H1 (cell line): ENCODE data around the gene RNU6-8. TPM values are rescaled to one million over a fixed set of nuclear protein-coding genes. Genes with fewer than 3 reads are reported as not detected.

Source experiments
- GABPA ChIP-seq: IDR thresholded peaks from 2 replicates; pipeline ENCODE4 v1.6.1; 2011; ENCODE audit warnings: mild to moderate bottlenecking, low read length, moderate library complexity, borderline replicate concordance; ENCODE audit not compliant: insufficient read depth
- JUND ChIP-seq: IDR thresholded peaks from 2 replicates; pipeline ENCODE4 v1.6.1; 2011; ENCODE audit warnings: mild to moderate bottlenecking, improper control_type of control experiment, low read length
- RAD21 ChIP-seq, 2 experiments: IDR thresholded peaks in 1 of 2; conservative IDR thresholded peaks in 1 of 2; 2 replicates each; pipeline ENCODE4 v1.6.1; 2011; ENCODE audit warnings: low read depth in 2 of 2, low read length in 2 of 2, improper control_type of control experiment in 1 of 2, inconsistent platforms in 1 of 2, mild to moderate bottlenecking in 1 of 2, moderate library complexity in 1 of 2
- SIX5 ChIP-seq: IDR thresholded peaks from 2 replicates; pipeline ENCODE4 v1.6.1; 2011; ENCODE audit warnings: mild to moderate bottlenecking, low read depth, low read length
- SP1 ChIP-seq: IDR thresholded peaks from 2 replicates; pipeline ENCODE4 v1.6.1; 2011; ENCODE audit warnings: low read depth, low read length
- polyA plus RNA-seq, 7 experiments: library from polyadenylated mRNA; depleted of rRNA in 3 of 7; stranded (reverse) in 5 of 7; unstranded in 2 of 7; fragments of >200 nt in 5 of 7; fragments of 200-250 nt in 2 of 7; gene quantifications; 1 replicate in 5 of 7; 2 replicates in 1 of 7; 4 replicates in 1 of 7; pipeline versions ENCODE4 v1.2.1 to v1.2.3, GENCODE V29; 2011 to 2013; ENCODE audit warnings: missing spikeins in 2 of 7, mixed read lengths in 2 of 7
- total RNA-seq: library from RNA; stranded (reverse); fragmentation: NEBNext Ultra II Directional; extraction: Animal tissue kit (Norgen Biotek cat#: 25700); gene quantifications from 2 replicates; pipeline ENCODE4 v1.2.1, GENCODE V29; 2021
- TF ChIP-seq, protein P1 (sequence below): fragments of 300-600 bp; sonication (generic); IDR thresholded peaks from 2 replicates; pipeline ENCODE4 v1.7.1; 2012; ENCODE audit warnings: low read length, moderate library complexity, mild to moderate bottlenecking, inconsistent platforms; ENCODE audit not compliant: insufficient replicate concordance
- TF ChIP-seq, protein P2 (sequence below): IDR thresholded peaks from 2 replicates; pipeline ENCODE4 v1.6.1; 2012; ENCODE audit warnings: inconsistent platforms

RNU6-8 gene
- total and polyA plus RNA-seq, 2 of the 8 experiments (the other 6 are each of a cell fraction or from before 2014, with no cell fraction given), result not detected

DNA sequence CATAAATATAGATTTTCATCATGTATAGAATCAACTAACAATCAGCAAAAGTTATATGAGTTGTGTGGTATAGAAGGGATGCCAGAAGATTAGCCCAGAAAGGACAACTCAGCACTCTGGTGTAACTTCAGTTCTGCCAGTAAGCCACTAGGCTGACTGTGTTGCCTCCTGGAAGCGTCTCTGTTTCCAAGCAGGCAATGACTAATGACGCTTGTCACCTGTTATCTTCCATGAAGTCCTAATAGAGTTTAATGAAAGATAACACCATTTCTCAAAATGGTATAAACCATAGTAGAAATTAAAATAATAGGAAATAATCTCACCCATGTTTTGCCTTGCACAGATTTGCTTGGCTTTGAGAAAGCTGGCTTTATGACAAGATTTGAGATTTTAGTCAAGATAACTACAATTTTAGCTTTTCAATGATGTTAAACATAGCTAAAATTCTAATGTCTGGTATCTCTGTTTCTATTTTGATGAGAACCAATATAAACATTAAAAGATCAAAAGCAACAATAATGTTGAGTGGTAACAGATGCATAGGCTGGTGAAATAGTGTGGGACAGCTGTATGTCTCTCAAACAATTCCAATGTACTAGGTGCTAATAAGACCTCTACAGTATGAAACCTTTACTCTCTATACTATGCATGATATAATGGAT, 10.2 kb downstream of the RNU6-8 start (continued):
- TF ChIP-seq, protein P1, sequence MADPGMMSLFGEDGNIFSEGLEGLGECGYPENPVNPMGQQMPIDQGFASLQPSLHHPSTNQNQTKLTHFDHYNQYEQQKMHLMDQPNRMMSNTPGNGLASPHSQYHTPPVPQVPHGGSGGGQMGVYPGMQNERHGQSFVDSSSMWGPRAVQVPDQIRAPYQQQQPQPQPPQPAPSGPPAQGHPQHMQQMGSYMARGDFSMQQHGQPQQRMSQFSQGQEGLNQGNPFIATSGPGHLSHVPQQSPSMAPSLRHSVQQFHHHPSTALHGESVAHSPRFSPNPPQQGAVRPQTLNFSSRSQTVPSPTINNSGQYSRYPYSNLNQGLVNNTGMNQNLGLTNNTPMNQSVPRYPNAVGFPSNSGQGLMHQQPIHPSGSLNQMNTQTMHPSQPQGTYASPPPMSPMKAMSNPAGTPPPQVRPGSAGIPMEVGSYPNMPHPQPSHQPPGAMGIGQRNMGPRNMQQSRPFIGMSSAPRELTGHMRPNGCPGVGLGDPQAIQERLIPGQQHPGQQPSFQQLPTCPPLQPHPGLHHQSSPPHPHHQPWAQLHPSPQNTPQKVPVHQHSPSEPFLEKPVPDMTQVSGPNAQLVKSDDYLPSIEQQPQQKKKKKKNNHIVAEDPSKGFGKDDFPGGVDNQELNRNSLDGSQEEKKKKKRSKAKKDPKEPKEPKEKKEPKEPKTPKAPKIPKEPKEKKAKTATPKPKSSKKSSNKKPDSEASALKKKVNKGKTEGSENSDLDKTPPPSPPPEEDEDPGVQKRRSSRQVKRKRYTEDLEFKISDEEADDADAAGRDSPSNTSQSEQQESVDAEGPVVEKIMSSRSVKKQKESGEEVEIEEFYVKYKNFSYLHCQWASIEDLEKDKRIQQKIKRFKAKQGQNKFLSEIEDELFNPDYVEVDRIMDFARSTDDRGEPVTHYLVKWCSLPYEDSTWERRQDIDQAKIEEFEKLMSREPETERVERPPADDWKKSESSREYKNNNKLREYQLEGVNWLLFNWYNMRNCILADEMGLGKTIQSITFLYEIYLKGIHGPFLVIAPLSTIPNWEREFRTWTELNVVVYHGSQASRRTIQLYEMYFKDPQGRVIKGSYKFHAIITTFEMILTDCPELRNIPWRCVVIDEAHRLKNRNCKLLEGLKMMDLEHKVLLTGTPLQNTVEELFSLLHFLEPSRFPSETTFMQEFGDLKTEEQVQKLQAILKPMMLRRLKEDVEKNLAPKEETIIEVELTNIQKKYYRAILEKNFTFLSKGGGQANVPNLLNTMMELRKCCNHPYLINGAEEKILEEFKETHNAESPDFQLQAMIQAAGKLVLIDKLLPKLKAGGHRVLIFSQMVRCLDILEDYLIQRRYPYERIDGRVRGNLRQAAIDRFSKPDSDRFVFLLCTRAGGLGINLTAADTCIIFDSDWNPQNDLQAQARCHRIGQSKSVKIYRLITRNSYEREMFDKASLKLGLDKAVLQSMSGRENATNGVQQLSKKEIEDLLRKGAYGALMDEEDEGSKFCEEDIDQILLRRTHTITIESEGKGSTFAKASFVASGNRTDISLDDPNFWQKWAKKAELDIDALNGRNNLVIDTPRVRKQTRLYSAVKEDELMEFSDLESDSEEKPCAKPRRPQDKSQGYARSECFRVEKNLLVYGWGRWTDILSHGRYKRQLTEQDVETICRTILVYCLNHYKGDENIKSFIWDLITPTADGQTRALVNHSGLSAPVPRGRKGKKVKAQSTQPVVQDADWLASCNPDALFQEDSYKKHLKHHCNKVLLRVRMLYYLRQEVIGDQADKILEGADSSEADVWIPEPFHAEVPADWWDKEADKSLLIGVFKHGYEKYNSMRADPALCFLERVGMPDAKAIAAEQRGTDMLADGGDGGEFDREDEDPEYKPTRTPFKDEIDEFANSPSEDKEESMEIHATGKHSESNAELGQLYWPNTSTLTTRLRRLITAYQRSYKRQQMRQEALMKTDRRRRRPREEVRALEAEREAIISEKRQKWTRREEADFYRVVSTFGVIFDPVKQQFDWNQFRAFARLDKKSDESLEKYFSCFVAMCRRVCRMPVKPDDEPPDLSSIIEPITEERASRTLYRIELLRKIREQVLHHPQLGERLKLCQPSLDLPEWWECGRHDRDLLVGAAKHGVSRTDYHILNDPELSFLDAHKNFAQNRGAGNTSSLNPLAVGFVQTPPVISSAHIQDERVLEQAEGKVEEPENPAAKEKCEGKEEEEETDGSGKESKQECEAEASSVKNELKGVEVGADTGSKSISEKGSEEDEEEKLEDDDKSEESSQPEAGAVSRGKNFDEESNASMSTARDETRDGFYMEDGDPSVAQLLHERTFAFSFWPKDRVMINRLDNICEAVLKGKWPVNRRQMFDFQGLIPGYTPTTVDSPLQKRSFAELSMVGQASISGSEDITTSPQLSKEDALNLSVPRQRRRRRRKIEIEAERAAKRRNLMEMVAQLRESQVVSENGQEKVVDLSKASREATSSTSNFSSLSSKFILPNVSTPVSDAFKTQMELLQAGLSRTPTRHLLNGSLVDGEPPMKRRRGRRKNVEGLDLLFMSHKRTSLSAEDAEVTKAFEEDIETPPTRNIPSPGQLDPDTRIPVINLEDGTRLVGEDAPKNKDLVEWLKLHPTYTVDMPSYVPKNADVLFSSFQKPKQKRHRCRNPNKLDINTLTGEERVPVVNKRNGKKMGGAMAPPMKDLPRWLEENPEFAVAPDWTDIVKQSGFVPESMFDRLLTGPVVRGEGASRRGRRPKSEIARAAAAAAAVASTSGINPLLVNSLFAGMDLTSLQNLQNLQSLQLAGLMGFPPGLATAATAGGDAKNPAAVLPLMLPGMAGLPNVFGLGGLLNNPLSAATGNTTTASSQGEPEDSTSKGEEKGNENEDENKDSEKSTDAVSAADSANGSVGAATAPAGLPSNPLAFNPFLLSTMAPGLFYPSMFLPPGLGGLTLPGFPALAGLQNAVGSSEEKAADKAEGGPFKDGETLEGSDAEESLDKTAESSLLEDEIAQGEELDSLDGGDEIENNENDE, result no peak
- TF ChIP-seq JUND (no peak), GABPA (no peak), RAD21 (IDR thresholded peaks at IDR 0.05 in 1 of 2, conservative IDR thresholded peaks at IDR 0.05 in 1 of 2; ENCODE audit: low read depth in 2 of 2, low read length in 2 of 2) (no peak), SP1 (no peak), SIX5 (no peak)
- TF ChIP-seq, protein P2, sequence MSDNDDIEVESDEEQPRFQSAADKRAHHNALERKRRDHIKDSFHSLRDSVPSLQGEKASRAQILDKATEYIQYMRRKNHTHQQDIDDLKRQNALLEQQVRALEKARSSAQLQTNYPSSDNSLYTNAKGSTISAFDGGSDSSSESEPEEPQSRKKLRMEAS, result no peak
